ENCODE data around the gene LY6G5C. TPM values are rescaled to one million over a fixed set of nuclear protein-coding genes. Genes with fewer than 3 reads are reported as not detected.

LY6G5C gene
- total and polyA plus RNA-seq, 9 donors: 1.2 to 3.7 (median 2.2) TPM; not detected in 1

DNA sequence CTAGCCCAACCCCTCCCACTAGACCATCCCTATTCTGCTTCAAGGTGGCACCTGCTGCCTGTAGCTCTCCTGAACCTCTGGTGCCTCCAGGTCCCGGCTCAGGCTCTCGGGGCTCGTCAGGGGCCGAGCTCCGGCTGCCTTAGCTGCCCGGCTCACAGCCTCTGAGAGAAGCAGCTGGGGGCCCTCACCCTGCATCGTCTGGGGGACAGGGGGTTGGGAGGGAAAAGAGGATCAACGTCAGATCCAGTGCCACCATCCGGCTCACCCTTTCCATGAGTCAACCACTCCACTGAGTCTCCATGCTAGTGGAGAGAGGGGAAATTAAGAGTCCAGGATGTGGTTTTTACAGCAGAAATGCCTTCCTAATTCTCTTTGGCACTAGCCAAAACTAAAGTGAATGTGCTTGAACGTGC lies 41.4 kb downstream of the LY6G5C start:
- no peak for TF ChIP-seq POLR2A (IDR thresholded peaks at IDR 0.05)
- no peak for TF ChIP-seq EP300 (IDR thresholded peaks at IDR 0.05)
- TF ChIP-seq, protein P1, sequence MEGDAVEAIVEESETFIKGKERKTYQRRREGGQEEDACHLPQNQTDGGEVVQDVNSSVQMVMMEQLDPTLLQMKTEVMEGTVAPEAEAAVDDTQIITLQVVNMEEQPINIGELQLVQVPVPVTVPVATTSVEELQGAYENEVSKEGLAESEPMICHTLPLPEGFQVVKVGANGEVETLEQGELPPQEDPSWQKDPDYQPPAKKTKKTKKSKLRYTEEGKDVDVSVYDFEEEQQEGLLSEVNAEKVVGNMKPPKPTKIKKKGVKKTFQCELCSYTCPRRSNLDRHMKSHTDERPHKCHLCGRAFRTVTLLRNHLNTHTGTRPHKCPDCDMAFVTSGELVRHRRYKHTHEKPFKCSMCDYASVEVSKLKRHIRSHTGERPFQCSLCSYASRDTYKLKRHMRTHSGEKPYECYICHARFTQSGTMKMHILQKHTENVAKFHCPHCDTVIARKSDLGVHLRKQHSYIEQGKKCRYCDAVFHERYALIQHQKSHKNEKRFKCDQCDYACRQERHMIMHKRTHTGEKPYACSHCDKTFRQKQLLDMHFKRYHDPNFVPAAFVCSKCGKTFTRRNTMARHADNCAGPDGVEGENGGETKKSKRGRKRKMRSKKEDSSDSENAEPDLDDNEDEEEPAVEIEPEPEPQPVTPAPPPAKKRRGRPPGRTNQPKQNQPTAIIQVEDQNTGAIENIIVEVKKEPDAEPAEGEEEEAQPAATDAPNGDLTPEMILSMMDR (IDR thresholded peaks at IDR 0.05): no peak
- DNase-seq: no peak

DNA sequence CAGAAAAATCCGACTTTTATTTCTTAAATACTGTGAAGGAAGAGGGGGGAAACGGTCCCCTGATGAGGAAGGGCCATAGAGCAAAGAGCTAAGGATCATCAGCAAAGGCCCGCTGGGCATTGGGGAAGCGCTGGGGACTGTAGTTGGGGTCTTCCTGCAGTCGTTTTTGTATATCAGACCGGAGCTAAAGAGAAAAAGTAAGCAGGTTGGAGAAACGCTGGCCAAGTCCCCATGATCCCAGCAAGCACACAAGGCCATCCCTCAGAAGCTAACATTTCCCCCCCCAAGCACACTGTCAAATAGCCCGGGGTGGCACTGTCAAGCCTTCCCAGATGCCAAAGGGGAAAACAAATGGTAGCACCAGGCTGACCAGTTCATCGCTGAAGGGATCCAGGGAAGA lies 41.8 kb downstream of the LY6G5C start:
- 63 to 73% (median 64%) methylated on average over 9 of the region's 9 CpGs for WGBS, 3 donors
- no peak for TF ChIP-seq POLR2A (IDR thresholded peaks at IDR 0.05)
- TF ChIP-seq, protein P1 (IDR thresholded peaks at IDR 0.05): no peak
- no peak for TF ChIP-seq EP300 (IDR thresholded peaks at IDR 0.05)
- intact Hi-C loops (cut with DNase I): no loop called here
- DNase-seq: no peak
- Histone ChIP-seq H3K27ac (no peak overlapping the region), H3K36me3 (peaks cover 3% of the 10 kb centered on the region), H3K27me3 (no peaks in the 10 kb centered on the region), H3K9me3 (no peaks in the 10 kb centered on the region), H3K4me3 (no peak overlapping the region), H3K4me1 (ENCODE audit: insufficient read depth) (no peaks in the 10 kb centered on the region)

More for the DNA sequence above, 41.4 kb downstream of the LY6G5C start:
- WGBS, 3 donors: 69 to 73% (median 69%) methylated on average over 10 of the region's 10 CpGs
- Histone ChIP-seq H3K9me3 (no peaks in the 10 kb centered on the region), H3K27me3 (no peaks in the 10 kb centered on the region), H3K27ac (no peak overlapping the region), H3K36me3 (peaks cover 3% of the 10 kb centered on the region), H3K4me3 (no peak overlapping the region), H3K4me1 (ENCODE audit: insufficient read depth) (no peaks in the 10 kb centered on the region)
- intact Hi-C loops (cut with DNase I): no loop called here

DNA sequence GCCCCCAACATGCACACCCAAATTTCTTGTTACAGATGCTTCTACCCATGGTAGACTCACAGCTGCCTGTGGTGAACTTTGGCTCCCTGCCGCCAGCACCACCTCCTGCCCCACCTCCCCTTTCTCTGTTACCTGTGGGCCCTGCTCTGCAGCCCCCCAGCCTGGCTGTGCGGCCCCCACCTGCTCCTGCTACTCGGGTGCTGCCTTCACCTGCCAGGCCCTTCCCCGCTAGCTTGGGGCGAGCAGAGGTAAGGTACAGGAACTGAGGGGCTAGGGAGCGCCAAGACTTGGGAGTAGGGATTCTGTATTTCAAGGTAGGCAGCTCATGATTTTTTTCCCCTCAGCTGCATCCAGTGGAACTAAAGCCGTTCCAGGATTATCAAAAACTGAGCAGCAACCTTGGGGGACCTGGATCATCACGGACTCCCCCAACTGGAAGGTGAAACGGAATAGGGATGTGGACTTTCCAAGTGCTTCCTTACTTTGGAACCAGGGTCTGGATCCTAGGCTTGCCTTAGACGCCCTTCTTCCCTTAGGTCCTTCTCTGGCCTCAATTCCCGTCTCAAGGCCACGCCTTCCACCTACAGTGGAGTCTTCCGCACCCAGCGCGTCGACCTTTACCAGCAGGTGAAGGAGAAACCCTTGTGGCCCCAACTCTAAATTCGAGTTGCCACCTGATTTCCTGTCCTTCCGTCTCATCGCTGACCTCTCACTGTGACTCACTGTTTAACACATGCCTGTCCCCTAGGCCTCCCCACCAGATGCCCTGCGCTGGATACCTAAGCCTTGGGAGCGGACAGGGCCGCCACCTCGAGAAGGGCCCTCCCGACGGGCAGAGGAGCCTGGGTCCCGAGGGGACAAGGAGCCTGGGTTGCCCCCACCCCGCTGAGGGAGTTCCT lies 43.9 kb downstream of the LY6G5C start:
- DNase-seq: no peak
- no peaks in the 10 kb centered on the region for H3K9me3 ChIP-seq
- 69 to 75% (median 71%) methylated on average over 27 of the region's 27 CpGs for WGBS, 3 donors

DNA sequence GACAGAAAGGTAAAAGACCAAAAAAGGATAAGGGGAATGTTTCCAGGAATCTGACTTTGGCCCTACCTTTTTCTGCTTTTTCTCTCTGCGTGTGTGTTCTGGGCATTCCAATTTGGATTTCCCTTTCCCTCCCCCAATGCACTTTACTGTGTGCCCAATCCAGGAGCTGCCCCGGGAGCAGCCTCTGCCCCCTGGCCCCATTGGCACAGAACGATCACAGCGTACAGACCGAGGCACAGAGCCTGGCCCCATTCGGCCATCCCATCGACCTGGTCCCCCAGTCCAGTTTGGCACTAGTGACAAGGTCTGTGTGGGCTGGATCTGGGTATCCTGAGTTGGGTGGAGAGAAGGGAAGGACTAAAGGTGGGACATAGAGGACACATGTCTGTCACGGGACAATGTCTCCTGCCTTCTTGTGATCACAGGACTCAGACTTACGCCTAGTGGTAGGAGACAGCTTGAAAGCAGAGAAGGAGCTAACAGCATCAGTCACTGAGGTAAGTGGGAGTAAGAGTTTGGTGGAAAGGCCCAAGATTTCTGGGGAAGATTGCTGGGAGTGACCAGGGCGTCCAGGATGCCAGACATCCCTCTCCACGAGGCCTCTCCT lies 45.8 kb downstream of the LY6G5C start:
- Histone ChIP-seq H3K27ac (no peak overlapping the region), H3K36me3 (peaks cover 3% of the 10 kb centered on the region)

More for the DNA sequence above, 43.9 kb downstream of the LY6G5C start:
- TF ChIP-seq POLR2A (IDR thresholded peaks at IDR 0.05) (no peak), EP300 (IDR thresholded peaks at IDR 0.05) (no peak)
- TF ChIP-seq, protein P1 (IDR thresholded peaks at IDR 0.05): no peak
- Histone ChIP-seq H3K27me3 (no peaks in the 10 kb centered on the region), H3K4me1 (ENCODE audit: insufficient read depth) (no peaks in the 10 kb centered on the region), H3K27ac (no peak overlapping the region), H3K36me3 (peaks cover 3% of the 10 kb centered on the region), H3K4me3 (no peak overlapping the region)
- intact Hi-C loops (cut with DNase I): no loop called here

More for the DNA sequence above, 45.8 kb downstream of the LY6G5C start:
- H3K4me3 ChIP-seq: no peak overlapping the region
- intact Hi-C loops (cut with DNase I): no loop called here
- 68 to 73% (median 70%) methylated on average over 11 of the region's 11 CpGs for WGBS, 3 donors
- no peak for DNase-seq
- no peaks in the 10 kb centered on the region for H3K9me3 ChIP-seq
- TF ChIP-seq, protein P1 (IDR thresholded peaks at IDR 0.05): no peak
- no peak for TF ChIP-seq EP300 (IDR thresholded peaks at IDR 0.05)
- TF ChIP-seq POLR2A (IDR thresholded peaks at IDR 0.05): no peak
- H3K4me1 ChIP-seq (ENCODE audit: insufficient read depth): no peaks in the 10 kb centered on the region
- H3K27me3 ChIP-seq: no peaks in the 10 kb centered on the region

Data from ovary (tissue), 9 donors.